ENCODE data around the gene APBB3.

The APBB3 gene

DNA sequence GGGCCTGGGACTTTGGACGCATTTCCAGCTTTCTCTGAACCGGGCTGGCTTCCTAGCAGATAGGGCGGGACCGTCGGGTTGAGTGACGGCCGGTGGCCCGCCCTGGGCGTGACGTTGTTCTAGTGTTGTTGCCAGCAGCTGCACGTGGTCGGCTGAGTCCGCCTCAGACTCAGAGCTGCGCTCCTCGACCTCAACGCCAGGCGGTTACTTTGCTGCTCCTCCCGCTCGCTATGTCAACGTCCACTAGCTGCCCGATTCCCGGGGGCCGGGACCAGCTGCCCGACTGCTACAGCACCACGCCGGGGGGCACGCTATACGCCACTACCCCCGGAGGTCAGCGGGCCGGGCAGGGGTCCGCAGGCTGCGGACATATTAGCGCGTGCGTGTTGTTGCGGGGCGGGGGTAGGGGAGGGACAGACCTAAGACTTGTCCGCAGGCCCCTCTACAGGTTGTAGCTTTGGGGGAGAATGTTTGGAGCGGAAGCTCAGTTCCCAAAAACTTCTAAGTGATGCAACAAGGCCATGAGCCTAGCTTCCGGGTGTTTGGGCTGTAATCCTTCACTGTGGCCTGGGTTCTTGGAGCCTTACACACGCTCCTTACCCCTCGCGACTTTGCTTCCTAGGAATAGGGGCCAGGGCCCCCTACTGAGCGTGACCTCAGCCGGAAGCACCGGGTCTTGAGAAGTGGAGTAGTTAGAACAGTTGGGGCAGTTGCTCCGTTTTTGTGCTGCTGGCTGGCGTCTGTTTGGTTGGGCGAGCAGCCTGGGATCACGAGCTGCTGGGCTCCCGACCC lies 16.7 kb downstream of the APBB3 start, which contains the start of gene EIF4EBP3:
EIF4EBP3 (plus strand) TSS at position 155 of the 792 bp plus-strand sequence; CDS start at position 231, 76 bp downstream.
- H3K4me3 ChIP-seq (ENCODE audit: low read depth, low read length) = peak within 1 kb of the TSS; percentile 34
- peak; percentile 37 for TF ChIP-seq CTCF (IDR thresholded peaks at IDR 0.05; ENCODE audit: low read depth, low read length)

DNA sequence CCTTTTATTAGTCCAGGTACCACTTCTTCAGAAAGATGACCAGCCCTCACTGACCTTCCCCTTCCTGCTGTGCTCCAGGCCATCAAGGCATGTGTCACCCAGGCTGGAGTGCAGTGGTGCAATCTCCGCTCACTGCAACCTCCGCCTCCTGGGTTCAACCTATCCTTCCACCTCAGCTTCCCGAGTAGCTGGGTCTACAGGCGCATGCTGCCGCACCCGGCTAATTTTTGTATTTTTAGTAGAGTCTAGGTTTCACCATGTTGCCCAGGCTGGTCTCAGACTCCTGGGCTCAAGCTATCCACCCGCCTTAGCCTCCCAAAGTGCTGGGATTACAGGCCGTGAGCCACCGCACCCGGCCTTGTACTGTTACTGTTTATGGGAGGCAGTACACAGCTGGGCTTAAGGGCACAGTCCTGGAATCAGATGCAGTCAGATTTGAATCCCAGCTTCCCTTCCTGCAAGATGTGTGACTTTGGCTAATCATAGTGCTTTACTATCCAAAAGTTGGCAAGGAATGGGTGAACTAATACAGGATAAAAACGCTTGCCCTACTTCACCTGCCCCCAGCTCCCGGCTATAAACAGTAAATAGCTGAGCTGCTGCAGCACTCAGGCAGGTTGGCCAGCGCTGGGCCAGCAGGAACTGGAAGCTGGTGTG lies 17.4 kb downstream of the APBB3 start:
- no peak for TF ChIP-seq CTCF (IDR thresholded peaks at IDR 0.05; ENCODE audit: low read depth, low read length)
- no peak overlapping the region for H3K4me3 ChIP-seq (ENCODE audit: low read depth, low read length)

GRCh38 chr5:140545606-140546005 lies 18.8 kb downstream of the APBB3 start:
- H3K4me3 ChIP-seq (ENCODE audit: low read depth, low read length) = no peak overlapping the region
- TF ChIP-seq CTCF (IDR thresholded peaks at IDR 0.05; ENCODE audit: low read depth, low read length) = no peak

- H3K4me3 ChIP-seq (ENCODE audit: low read depth, low read length) = no peak overlapping the region
- no peak for TF ChIP-seq CTCF (IDR thresholded peaks at IDR 0.05; ENCODE audit: low read depth, low read length)
Measured at GRCh38 chr5:140544986-140545385, 19.4 kb downstream of the APBB3 start.

GRCh38 chr5:140542972-140543371 lies 21.4 kb downstream of the APBB3 start:
- TF ChIP-seq CTCF (IDR thresholded peaks at IDR 0.05; ENCODE audit: low read depth, low read length) = no peak

DNA sequence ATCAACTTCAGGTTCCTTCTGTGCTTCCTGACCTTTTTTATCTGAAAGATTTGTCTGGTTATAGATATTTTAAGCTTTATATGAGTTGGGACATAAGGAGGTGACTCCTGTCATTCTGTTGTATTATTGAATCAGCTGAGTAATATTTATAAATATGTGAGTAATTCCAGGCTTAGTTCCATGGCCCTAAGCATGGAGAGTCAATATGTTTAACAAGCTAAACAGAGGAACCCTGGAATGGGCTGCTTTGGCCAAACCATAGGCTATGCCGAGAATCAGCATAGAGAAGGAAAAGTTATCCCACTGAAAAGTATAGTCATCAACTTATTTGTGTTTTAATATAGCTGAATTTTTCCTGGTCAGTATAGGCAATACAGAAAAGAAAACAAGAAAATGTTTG lies 24.2 kb downstream of the APBB3 start:
- no peak overlapping the region for H3K4me3 ChIP-seq (ENCODE audit: low read depth, low read length)
- TF ChIP-seq CTCF (IDR thresholded peaks at IDR 0.05; ENCODE audit: low read depth, low read length) = no peak

More at GRCh38 chr5:140542972-140543371, 21.4 kb downstream of the APBB3 start:
- no peak overlapping the region for H3K4me3 ChIP-seq (ENCODE audit: low read depth, low read length)

DNA sequence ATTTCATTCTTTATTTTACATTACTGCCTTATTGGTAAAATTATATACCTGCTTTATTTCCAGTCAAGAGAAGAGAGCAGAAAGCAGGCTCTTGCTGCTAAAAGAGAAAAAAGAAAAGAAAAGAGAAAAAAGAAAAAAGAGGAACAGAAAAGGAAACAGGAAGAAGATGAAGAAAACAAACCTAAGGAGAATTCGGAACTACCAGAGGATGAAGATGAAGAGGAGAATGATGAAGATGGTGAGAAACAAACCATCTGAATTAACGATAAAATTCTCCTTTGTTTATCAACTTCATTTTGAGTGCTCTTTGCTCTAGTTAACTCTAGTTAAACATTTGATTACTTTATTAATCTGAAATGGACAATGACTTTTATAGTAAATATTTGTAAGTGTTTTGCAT lies 40.4 kb downstream of the APBB3 start:
- no peak overlapping the region for H3K4me3 ChIP-seq (ENCODE audit: low read depth, low read length)
- no peak for TF ChIP-seq CTCF (IDR thresholded peaks at IDR 0.05; ENCODE audit: low read depth, low read length)
